KMS-11 (cell line): ENCODE results near the gene CNN3.

Source experiments
- H2AFZ ChIP-seq: fragments of 200-600 bp; sonication (generic); 2 replicates; pipeline ENCODE4 v1.6.1; 2016; ENCODE audit warnings: antibody characterized with exemption, mixed run types, low read depth
- H3K27ac ChIP-seq: fragments of 200-600 bp; sonication (generic); 2 replicates; pipeline ENCODE4 v1.6.1; 2016; ENCODE audit warnings: mild to moderate bottlenecking, mixed run types
- H3K27me3 ChIP-seq: fragments of 200-600 bp; sonication (generic); 2 replicates; pipeline ENCODE4 v1.6.1; 2017; ENCODE audit warnings: mild to moderate bottlenecking, low read depth, mixed run types, moderate library complexity; ENCODE audit not compliant: insufficient read depth
- H3K36me3 ChIP-seq: fragments of 200-600 bp; sonication (generic); 2 replicates; pipeline ENCODE4 v1.6.1; 2017; ENCODE audit warnings: mild to moderate bottlenecking, mixed run types; ENCODE audit not compliant: insufficient read depth
- H3K4me1 ChIP-seq: fragments of 200-600 bp; sonication (generic); 2 replicates; pipeline ENCODE4 v1.6.1; 2016; ENCODE audit warnings: mild to moderate bottlenecking, low read depth, mixed run types; ENCODE audit not compliant: poor library complexity, severe bottlenecking
- H3K4me2 ChIP-seq: fragments of 200-600 bp; sonication (generic); 2 replicates; pipeline ENCODE4 v1.7.0; 2016; ENCODE audit warnings: mild to moderate bottlenecking, mixed run types
- H3K4me3 ChIP-seq: fragments of 200-600 bp; sonication (generic); IDR thresholded peaks from 2 replicates; pipeline ENCODE4 v1.6.1; 2017; ENCODE audit warnings: low read depth, low read length, mixed read lengths; ENCODE audit not compliant: insufficient read depth
- H3K79me2 ChIP-seq: fragments of 200-600 bp; sonication (generic); 2 replicates; pipeline ENCODE4 v1.6.1; 2016; ENCODE audit warnings: low read depth, mixed run types; ENCODE audit not compliant: insufficient read depth
- H3K9ac ChIP-seq: fragments of 200-600 bp; sonication (generic); 2 replicates; pipeline ENCODE4 v1.6.1; 2016; ENCODE audit warnings: mild to moderate bottlenecking, mixed run types
- H4K20me1 ChIP-seq: fragments of 200-600 bp; sonication (generic); 2 replicates; pipeline ENCODE4 v1.6.1; 2016; ENCODE audit warnings: mild to moderate bottlenecking, mixed run types; ENCODE audit not compliant: insufficient read depth
- CTCF ChIP-seq: fragments of 200-600 bp; sonication (generic); conservative IDR thresholded peaks from 2 replicates; pipeline ENCODE4 v1.6.1; 2017; ENCODE audit warnings: low read depth, mild to moderate bottlenecking, antibody characterized with exemption, low read length, moderate library complexity, mixed read lengths

Gene CNN3

GRCh38 chr1:94971491-94971924, 44.6 kb upstream of the CNN3 start:
- Histone ChIP-seq H4K20me1 (no peaks in the 10 kb centered on the region), H3K4me2 (no peak overlapping the region), H3K79me2 (no peaks in the 10 kb centered on the region), H3K27me3 (no peaks in the 10 kb centered on the region), H3K9ac (no peak overlapping the region), H3K4me1 (no peaks in the 10 kb centered on the region), H3K27ac (no peak overlapping the region), H3K4me3 (no peak overlapping the region), H3K36me3 (no peaks in the 10 kb centered on the region), H2AFZ (no peak overlapping the region)
- TF ChIP-seq CTCF, result no peak

- no peak for TF ChIP-seq CTCF
- Histone ChIP-seq H3K36me3 (no peaks in the 10 kb centered on the region), H3K79me2 (no peaks in the 10 kb centered on the region), H3K9ac (no peak overlapping the region), H3K27ac (no peak overlapping the region), H3K4me1 (no peaks in the 10 kb centered on the region), H3K4me2 (no peak overlapping the region), H4K20me1 (no peaks in the 10 kb centered on the region), H3K27me3 (no peaks in the 10 kb centered on the region), H3K4me3 (no peak overlapping the region), H2AFZ (no peak overlapping the region)
Measured at GRCh38 chr1:94970783-94971182, 43.9 kb upstream of the CNN3 start.

GRCh38 chr1:94969137-94969536, 42.2 kb upstream of the CNN3 start:
- H3K4me2 ChIP-seq, result no peak overlapping the region
- H3K9ac ChIP-seq, result no peak overlapping the region
- H3K36me3 ChIP-seq, result no peaks in the 10 kb centered on the region
- no peak overlapping the region for H2AFZ ChIP-seq
- H3K4me3 ChIP-seq, result no peak overlapping the region
- no peak overlapping the region for H3K27ac ChIP-seq
- no peaks in the 10 kb centered on the region for H3K4me1 ChIP-seq
- no peaks in the 10 kb centered on the region for H4K20me1 ChIP-seq
- TF ChIP-seq CTCF, result no peak
- H3K27me3 ChIP-seq, result no peaks in the 10 kb centered on the region
- no peaks in the 10 kb centered on the region for H3K79me2 ChIP-seq

- no peaks in the 10 kb centered on the region for H3K79me2 ChIP-seq
- H3K36me3 ChIP-seq, result no peaks in the 10 kb centered on the region
- H3K9ac ChIP-seq, result no peak overlapping the region
- no peak for TF ChIP-seq CTCF
- H4K20me1 ChIP-seq, result no peaks in the 10 kb centered on the region
- H3K4me2 ChIP-seq, result no peak overlapping the region
- peaks cover 7% of the 10 kb centered on the region for H3K4me1 ChIP-seq
- H3K4me3 ChIP-seq, result no peak overlapping the region
- no peak overlapping the region for H3K27ac ChIP-seq
- H2AFZ ChIP-seq, result no peak overlapping the region
- H3K27me3 ChIP-seq, result no peaks in the 10 kb centered on the region
Measured at GRCh38 chr1:94966033-94966432, 39.1 kb upstream of the CNN3 start.
